Endodermal cell (in vitro differentiated cells): ENCODE results near the gene RPTOR. TPM values are rescaled to one million over a fixed set of nuclear protein-coding genes. Genes with fewer than 3 reads are reported as not detected.

Experiments used
- DNase-seq: peaks from one replicate; pipeline ENCODE4 v3.0.0-alpha.2; 2017
- H3K27ac ChIP-seq: 2 replicates; pipeline ENCODE4 v1.5.1; 2013; ENCODE audit warnings: mild to moderate bottlenecking, low read depth, low read length, moderate library complexity
- H3K27me3 ChIP-seq: 2 replicates; pipeline ENCODE4 v1.6.1; 2013; ENCODE audit warnings: mild to moderate bottlenecking, low read length, moderate library complexity; ENCODE audit not compliant: insufficient read depth, control insufficient read depth, poor library complexity, severe bottlenecking
- H3K36me3 ChIP-seq: 2 replicates; pipeline ENCODE4 v1.7.0; 2013; ENCODE audit warnings: mild to moderate bottlenecking, low read length, moderate library complexity; ENCODE audit not compliant: control insufficient read depth, insufficient read depth
- H3K4me1 ChIP-seq: one replicate; pipeline ENCODE4 v1.7.0; 2013; ENCODE audit warnings: low read length; ENCODE audit not compliant: control insufficient read depth, insufficient read depth
- H3K4me3 ChIP-seq: 2 replicates; pipeline ENCODE4 v1.5.1; 2013; ENCODE audit warnings: mild to moderate bottlenecking, low read length, moderate library complexity
- H3K9ac ChIP-seq: 2 replicates; pipeline ENCODE4 v1.6.1; 2013; ENCODE audit warnings: mild to moderate bottlenecking, low read length, moderate library complexity; ENCODE audit not compliant: poor library complexity, severe bottlenecking; ENCODE audit errors: extremely low read depth
- H3K9me3 ChIP-seq: 2 replicates; pipeline ENCODE4 v1.6.1; 2013; ENCODE audit warnings: mild to moderate bottlenecking, low read length, moderate library complexity; ENCODE audit not compliant: control insufficient read depth
- H3K27ac Mint-ChIP-seq: 2 replicates; pipeline ENCODE4 v1.8.0; 2020; ENCODE audit warnings: mixed read lengths
- H3K27me3 Mint-ChIP-seq: 2 replicates; pipeline ENCODE4 v1.8.0; 2021; ENCODE audit warnings: mild to moderate bottlenecking, mixed read lengths; ENCODE audit not compliant: insufficient read depth
- H3K36me3 Mint-ChIP-seq: 2 replicates; pipeline ENCODE4 v1.8.0; 2020; ENCODE audit warnings: low read depth, mixed read lengths
- H3K4me1 Mint-ChIP-seq: 2 replicates; pipeline ENCODE4 v1.8.0; 2020; ENCODE audit warnings: mixed read lengths
- H3K4me3 Mint-ChIP-seq: 2 replicates; pipeline ENCODE4 v1.8.0; 2020; ENCODE audit warnings: mild to moderate bottlenecking, moderate library complexity, mixed read lengths
- H3K9me3 Mint-ChIP-seq: 2 replicates; pipeline ENCODE4 v1.8.0; 2020; ENCODE audit warnings: mild to moderate bottlenecking, mixed read lengths
- WGBS, 2 experiments: methylation state at CpG; one replicate each; pipeline versions ENCODE4 v1.1.5 to v1.1.7; 2013; ENCODE audit warnings: missing lambda C conversion rate in 2 of 2, mixed read lengths in 1 of 2; ENCODE audit not compliant: insufficient coverage in 1 of 2, insufficient read length in 1 of 2; 5-methylcytosine and 5-hydroxymethylcytosine counted together
- total RNA-seq, 2 donors: library from RNA; stranded (reverse); fragmentation: NEBNext Ultra II Directional in 1 of 2; extraction: Animal tissue kit (Norgen Biotek cat#: 25700) in 1 of 2; gene quantifications; 2 replicates in 1 of 2; 3 replicates in 1 of 2; pipeline ENCODE4 v1.2.1, GENCODE V29; 2021
- TF ChIP-seq, protein P1 (sequence below): fragments of 200-600 bp; sonication (generic); conservative IDR thresholded peaks from 2 replicates; pipeline ENCODE4 v1.5.0; 2021; ENCODE audit warnings: antibody characterized with exemption, mild to moderate bottlenecking

RPTOR gene
- total RNA-seq, 2 donors from 2014 or later, result 45.1 to 53.4 TPM

DNA sequence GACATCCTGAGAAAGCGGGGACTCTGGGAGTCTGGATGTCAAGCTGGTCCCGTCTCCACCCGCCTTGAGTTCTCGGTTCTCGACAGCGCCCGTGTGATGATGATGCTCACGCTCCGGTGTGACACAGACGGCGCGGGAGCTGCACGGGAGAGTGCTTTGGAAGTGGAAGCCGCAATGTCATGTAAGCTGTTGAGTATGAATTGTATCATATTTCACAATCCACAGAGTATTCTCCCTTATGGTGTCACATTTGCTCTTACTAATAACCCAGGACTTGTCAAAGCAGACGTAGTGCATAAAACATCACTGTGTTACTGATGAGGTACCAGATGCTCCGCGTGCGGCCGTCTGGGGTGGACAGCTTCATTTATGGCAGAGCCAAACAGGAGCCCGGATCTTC is 229.5 kb downstream of the RPTOR start:
- Mint-ChIP-seq H3K4me3 (no peak overlapping the region), H3K27me3 (no peaks in the 10 kb centered on the region), H3K9me3 (no peaks in the 10 kb centered on the region), H3K36me3 (peaks cover 20% of the 10 kb centered on the region), H3K4me1 (peaks cover 19% of the 10 kb centered on the region), H3K27ac (no peak overlapping the region)
- Histone ChIP-seq H3K9ac (no peak overlapping the region), H3K27ac (peak overlapping the region; percentile 86), H3K4me3 (no peak overlapping the region), H3K9me3 (no peaks in the 10 kb centered on the region), H3K36me3 (peaks cover 14% of the 10 kb centered on the region), H3K27me3 (no peaks in the 10 kb centered on the region), H3K4me1 (no peaks in the 10 kb centered on the region)
- DNase-seq, result no peak
- WGBS, 2 experiments, result 95 to 96% methylated on average over 10 to 20 of the region's 20 CpGs
- TF ChIP-seq, protein P1, sequence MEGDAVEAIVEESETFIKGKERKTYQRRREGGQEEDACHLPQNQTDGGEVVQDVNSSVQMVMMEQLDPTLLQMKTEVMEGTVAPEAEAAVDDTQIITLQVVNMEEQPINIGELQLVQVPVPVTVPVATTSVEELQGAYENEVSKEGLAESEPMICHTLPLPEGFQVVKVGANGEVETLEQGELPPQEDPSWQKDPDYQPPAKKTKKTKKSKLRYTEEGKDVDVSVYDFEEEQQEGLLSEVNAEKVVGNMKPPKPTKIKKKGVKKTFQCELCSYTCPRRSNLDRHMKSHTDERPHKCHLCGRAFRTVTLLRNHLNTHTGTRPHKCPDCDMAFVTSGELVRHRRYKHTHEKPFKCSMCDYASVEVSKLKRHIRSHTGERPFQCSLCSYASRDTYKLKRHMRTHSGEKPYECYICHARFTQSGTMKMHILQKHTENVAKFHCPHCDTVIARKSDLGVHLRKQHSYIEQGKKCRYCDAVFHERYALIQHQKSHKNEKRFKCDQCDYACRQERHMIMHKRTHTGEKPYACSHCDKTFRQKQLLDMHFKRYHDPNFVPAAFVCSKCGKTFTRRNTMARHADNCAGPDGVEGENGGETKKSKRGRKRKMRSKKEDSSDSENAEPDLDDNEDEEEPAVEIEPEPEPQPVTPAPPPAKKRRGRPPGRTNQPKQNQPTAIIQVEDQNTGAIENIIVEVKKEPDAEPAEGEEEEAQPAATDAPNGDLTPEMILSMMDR, result no peak

DNA sequence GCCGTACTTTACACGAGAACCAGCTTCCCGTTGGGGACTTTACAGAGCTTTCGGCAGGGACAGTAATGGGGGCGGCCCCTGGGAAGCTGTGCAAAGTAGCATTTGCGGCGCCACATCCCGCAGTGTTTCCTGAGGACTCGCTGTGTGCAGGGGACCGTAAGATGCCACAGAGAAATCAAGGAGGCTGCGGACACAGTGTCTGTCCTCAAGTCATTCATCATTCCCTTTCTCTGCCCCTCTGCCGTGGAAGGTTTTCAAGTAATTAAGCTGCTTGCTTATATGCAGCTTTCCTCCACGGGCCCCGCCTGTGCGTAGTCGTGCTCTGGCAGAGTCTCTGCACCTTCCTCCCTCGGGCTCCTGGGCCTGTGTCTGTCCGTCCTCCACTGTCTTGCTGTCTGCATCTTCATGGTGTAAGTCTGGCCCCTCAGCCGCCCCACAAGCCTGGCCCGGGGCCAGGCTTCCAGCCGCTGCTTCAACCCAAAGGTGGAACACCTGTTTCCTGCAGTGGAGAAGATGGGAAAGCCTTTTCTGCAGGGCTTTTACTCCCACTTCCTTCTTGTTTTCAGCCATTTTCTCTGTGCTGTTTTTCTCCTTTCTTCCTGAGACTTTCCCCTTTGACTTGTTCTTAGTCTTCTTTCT is 230.1 kb downstream of the RPTOR start:
- DNase-seq, result no peak
- H3K9ac ChIP-seq, result no peak overlapping the region
- Mint-ChIP-seq H3K4me3 (no peak overlapping the region), H3K36me3 (peaks cover 24% of the 10 kb centered on the region), H3K27me3 (no peaks in the 10 kb centered on the region), H3K27ac (no peak overlapping the region), H3K9me3 (no peaks in the 10 kb centered on the region), H3K4me1 (peaks cover 19% of the 10 kb centered on the region)
- H3K27me3 ChIP-seq, result no peaks in the 10 kb centered on the region
- no peaks in the 10 kb centered on the region for H3K4me1 ChIP-seq
- no peaks in the 10 kb centered on the region for H3K9me3 ChIP-seq
- peaks cover 20% of the 10 kb centered on the region for H3K36me3 ChIP-seq
- no peak overlapping the region for H3K4me3 ChIP-seq
- TF ChIP-seq, protein P1, result no peak
- 93 to 96% methylated on average over 14 to 21 of the region's 21 CpGs for WGBS, 2 experiments
- peak overlapping the region; percentile 86 for H3K27ac ChIP-seq

- TF ChIP-seq, protein P1, result no peak
- no peak overlapping the region for H3K4me3 Mint-ChIP-seq
- 98 to 100% methylated on average over 2 of the region's 2 CpGs for WGBS, 2 experiments
- H3K4me1 Mint-ChIP-seq, result peaks cover 24% of the 10 kb centered on the region
- H3K36me3 Mint-ChIP-seq, result peaks cover 24% of the 10 kb centered on the region
- no peaks in the 10 kb centered on the region for H3K27me3 Mint-ChIP-seq
- no peak overlapping the region for H3K9ac ChIP-seq
- H3K27me3 ChIP-seq, result no peaks in the 10 kb centered on the region
- DNase-seq, result no peak
- no peak overlapping the region for H3K27ac ChIP-seq
- H3K4me3 ChIP-seq, result no peak overlapping the region
- peaks cover 25% of the 10 kb centered on the region for H3K36me3 ChIP-seq
- no peaks in the 10 kb centered on the region for H3K4me1 ChIP-seq
- no peak overlapping the region for H3K27ac Mint-ChIP-seq
- H3K9me3 ChIP-seq, result no peaks in the 10 kb centered on the region
- H3K9me3 Mint-ChIP-seq, result no peaks in the 10 kb centered on the region
These were observed 231.2 kb downstream of the RPTOR start for GRCh38 chr17:80775863-80776262.
